GM19035 (cell line): ENCODE measurements around the gene TIGD6.

ENCODE experiments used
- ATAC-seq: cut with Tn5 transposase; IDR thresholded peaks from one replicate; pipeline ENCODE4 v1.9.1; 2021; ENCODE audit not compliant: unreplicated experiment

The TIGD6 gene

DNA sequence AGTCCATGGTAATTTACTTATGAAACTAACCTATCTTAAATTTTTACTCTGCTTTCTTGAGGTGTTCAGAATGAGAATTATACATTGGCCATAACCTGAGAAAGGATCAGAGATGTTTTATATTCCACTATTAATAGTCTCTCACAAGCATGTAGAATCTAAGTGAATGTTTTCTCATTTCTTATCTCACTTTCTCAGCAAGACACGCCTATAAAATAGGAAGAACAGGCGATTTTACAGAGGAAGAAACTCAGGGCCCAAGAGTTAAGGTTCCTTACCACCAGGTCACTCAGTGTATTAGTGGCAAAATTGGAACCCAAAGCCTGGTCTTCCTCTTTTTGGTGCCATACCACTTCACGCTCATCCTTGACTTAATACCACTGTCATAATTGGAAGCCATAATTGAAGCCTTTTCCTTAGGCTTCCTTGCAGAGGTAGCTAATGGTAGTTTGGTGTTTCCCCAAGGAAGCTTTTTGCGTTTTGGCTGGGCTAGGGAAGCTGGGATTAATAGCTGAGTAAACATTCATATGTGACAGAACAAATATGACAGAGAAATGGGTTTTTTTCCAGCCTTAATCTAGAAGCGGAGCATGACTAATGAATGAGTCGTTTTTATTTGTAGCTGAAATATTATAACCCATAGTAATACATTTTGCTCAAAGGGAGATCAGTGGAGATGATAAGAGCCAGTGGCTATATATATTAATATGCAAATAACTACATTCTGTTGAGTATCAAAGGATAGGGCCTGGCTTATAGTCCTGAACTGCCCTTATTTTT, 17.0 kb upstream of the TIGD6 start:
- ATAC-seq: no peak

DNA sequence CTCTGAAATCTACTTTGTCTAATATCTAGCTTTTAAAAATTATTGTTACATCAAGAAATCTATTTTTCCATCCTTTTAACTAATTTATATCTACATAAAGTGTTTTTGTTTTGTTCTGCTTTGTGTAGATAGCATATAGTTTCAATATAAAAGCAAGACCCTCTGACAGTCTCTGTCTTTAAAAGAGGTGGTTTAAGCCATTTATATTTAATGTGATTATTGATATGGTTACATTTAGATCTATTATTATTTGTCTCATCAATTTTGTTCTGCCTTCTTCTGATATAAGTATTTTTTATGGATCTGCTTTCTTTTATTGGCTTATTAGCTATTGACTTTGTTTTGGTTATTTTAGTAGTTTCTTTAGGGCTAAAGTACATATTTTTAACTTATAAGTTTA, 16.1 kb upstream of the TIGD6 start:
- no peak for ATAC-seq

DNA sequence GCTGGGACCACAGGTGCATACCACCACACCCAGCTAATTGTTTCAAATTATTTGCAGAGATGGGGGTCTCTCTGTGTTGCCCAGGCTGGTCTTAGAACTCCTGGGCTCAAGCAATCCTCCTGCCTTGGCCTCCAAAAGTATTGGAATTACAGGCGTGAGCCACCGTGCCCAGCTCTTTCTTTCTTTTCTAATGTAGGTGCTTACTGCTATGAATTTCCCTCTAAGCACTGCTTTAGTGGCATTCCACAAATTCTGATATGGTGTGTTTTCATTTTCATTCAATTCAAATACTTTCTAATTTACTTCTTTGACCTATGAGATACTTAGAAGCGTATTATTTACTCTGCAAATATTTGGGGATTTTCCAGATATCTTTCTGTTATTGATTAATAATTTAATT, 15.0 kb upstream of the TIGD6 start:
- no peak for ATAC-seq

- ATAC-seq: no peak
Observed at GRCh38 chr5:150014456-150014855, 14.0 kb upstream of the TIGD6 start.

DNA sequence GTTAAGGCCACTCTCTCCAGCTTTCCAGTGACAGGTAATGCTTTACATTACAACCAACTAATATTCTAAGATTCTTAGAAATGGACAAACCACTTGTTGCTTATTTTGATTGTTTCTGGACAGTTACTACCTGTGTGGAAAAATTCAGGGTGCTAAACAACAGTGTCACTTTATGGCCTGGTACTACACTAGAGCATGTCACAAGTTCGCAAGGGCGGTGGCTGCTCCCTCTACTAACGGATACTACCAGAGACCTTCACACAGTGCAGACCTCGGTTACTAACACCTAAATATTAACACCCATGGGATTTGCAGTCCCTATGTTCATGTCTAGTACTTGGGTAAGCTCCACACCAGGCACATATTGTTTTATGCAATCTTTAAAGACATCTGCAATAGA, 13.5 kb upstream of the TIGD6 start:
- no peak for ATAC-seq

- ATAC-seq: no peak
Observed at GRCh38 chr5:150009671-150010387, 9.4 kb upstream of the TIGD6 start.

GRCh38 chr5:150007050-150007449, 6.6 kb upstream of the TIGD6 start:
- ATAC-seq: no peak

DNA sequence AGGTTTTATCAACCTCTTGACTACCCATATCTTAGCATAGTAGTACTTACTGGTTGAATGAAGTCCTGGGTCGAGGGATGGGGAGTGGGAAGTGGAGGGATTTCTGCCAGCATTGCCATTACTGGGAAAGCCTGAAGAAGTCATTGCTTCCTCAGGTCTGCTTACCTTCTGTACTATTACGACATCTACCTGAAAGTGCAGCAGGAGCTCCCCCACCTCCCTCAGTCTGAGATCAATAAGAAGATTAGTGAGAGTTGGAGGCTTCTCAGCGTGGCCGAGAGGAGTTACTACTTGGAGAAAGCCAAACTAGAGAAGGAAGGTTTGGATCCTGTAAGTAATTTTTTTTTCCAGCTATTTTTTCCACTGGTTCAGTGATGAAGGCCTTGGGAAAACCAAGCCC, 5.9 kb upstream of the TIGD6 start:
- ATAC-seq: no peak

DNA sequence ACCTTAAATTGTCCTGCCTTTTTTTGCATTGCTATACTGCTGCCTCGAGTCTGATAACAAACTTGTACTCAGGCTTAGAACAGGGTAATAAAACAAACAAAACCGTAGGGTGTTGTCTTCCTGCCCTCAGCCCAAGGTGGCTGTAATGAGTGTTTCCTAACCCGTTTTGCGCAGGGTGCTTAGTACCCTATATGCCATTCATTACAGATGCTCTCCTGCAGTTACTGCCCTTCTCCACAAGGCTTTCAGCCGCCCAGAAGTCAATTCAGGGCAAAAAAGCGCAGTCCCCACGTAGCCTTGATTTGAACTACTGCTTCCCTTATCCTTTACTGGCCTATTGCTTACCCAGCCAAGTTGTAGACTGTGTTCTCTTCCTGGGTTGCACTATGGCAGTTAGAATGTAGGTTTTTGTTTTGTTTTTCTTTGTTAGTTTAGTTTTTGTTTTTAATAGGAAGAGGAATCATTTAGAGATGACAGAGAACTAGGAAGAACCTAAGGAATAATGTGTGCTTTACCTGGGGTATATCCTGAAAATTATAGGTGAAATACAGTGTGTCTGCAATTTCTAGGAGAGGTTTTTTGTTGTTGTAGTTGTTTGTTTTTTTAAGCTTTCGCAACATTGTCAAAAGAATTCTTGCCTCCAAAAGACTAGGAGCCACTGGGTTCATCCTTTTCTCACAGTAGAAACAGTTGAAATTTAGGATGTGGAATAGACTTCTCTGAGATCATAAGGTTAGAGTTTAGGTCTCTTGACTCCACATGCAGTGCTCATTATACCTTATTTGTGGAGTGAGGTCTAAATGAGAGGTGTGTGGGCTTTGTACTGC, 1.4 kb upstream of the TIGD6 start:
- ATAC-seq: peak; percentile 40

GRCh38 chr5:150000990-150001659, 671 bp upstream of the TIGD6 start:
- peak; percentile 25 for ATAC-seq

- ATAC-seq: no peak
Observed at GRCh38 chr5:149999866-150000255, 593 bp downstream of the TIGD6 start.

DNA sequence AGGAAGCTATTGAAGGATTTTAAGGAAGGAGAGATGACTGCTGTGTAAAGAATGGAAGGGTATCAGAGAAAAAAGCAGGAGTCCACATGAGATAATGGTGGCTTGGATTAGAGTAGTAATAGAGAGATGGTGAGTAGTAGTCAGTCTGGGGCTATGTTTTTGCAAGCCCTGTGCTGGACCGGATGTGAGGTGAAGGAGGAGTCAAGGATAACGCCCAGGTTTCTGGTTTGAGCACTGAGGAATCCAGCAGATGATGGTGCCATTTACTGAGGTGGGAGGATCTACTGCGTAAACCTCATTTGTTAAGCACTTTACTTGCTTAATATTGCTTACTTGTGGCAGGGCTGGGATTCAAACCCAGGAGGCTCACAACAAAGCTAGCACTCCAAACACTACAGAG, 1.1 kb downstream of the TIGD6 start:
- ATAC-seq: no peak

GRCh38 chr5:149998281-149998680, 2.2 kb downstream of the TIGD6 start:
- no peak for ATAC-seq

- ATAC-seq: no peak
Observed at GRCh38 chr5:149996205-149996890, 4.1 kb downstream of the TIGD6 start.

DNA sequence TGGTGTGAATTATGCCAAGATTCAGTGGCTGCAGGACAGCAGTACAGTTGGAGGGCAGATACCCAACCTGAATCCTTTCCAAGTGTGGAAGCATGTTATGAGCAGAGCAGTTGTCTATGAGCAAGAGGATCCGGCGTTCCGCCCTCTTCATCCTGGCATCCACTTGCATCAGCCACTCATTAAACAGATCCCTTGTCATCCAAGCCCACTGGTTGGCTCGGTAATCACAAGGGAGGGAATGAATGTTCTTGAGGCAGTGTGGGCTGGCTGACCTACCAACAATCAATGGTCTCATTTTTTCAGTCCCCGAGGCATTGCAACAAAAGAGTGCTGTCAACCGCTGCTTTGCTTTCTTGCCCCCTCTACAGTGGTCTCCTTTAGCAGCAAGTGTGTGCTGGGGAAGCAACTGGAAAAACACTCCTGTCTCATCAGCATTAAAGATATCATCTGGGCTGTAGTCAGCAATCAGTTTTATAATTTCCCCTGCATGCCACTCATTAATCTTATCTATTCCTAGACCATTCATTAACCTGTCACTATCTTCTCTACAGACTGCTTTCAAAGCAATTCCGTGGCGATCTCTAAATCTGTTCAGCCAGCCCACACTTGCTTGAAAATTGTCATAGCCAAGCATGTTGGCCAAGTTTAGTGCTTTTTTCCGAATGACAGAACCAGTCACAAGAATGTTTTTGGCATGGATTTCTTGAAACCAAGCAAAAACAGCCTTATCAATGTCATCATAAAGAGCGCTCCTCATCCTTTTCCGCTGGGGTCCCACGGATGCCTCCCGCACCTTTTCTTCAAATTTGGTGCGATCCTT, 4.9 kb downstream of the TIGD6 start:
- ATAC-seq: no peak

GRCh38 chr5:149993471-149993870, 7.0 kb downstream of the TIGD6 start:
- no peak for ATAC-seq

- no peak for ATAC-seq
Observed at GRCh38 chr5:149990518-149991376, 9.7 kb downstream of the TIGD6 start.

DNA sequence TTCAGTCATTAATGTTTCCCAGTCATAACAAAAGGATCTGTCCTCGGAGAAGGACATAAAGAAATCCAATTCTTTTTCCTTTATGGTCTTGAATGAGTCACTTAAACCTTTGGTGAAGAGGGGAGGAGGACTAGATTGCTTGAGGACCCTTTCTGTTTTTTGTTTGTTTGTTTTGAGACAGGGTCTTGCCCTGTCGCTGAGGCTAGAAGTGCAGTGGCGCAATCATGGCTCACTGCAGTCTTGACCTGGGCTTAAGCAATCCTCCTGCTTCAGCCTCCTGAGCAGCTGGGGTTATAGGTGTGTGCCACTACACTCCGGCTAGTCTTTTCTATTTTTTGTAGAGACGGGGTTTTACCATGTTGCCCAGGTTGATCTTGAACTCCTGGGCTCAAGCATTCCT, 12.3 kb downstream of the TIGD6 start:
- ATAC-seq: no peak

DNA sequence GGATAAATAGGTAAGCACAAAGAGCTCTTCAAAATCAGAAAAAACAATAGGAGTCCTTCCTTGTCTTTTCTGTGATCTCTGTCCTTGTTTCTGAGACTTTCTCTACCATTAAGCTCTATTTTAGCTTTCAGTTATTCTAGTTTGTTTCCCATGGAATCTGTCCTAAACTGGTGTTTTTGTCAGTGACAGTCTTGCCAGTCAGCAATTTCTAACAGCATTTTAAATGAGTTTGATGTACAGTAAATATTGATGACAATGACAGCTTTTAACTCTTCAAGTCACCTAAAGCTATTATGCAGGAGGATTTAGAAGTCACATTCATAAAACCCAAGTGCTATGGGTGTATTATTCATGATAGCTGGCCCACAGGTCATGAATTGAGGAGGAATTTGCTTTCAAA, 17.9 kb downstream of the TIGD6 start:
- ATAC-seq: no peak
